Tibial nerve (tissue), 4 donors: ENCODE results near the gene RASL10A.

Experiments
- CTCF ChIP-seq, 5 experiments: fragments of 200-600 bp in 3 of 5; fragments of 450-650 bp in 2 of 5; sonication (generic) in 3 of 5; IDR thresholded peaks; one replicate each; pipeline ENCODE4 v1.5.1; 2016 to 2019; ENCODE audit warnings: antibody characterized with exemption in 5 of 5, mild to moderate bottlenecking in 3 of 5, moderate library complexity in 2 of 5
- EP300 ChIP-seq, 2 donors: sonication (generic); formaldehyde crosslinking; IDR thresholded peaks; one replicate each; pipeline ENCODE4 v1.6.1; 2017; ENCODE audit warnings: antibody characterized with exemption in 2 of 2, mild to moderate bottlenecking in 1 of 2
- POLR2A ChIP-seq, 2 donors: fragments of 450-650 bp; IDR thresholded peaks; one replicate each; pipeline ENCODE4 v1.6.1; 2017; ENCODE audit warnings: antibody characterized with exemption in 2 of 2, mild to moderate bottlenecking in 2 of 2, moderate library complexity in 2 of 2

- TF ChIP-seq CTCF (IDR thresholded peaks at IDR 0.05) = no peak
- TF ChIP-seq POLR2A (IDR thresholded peaks at IDR 0.05) = no peak
- no peak for TF ChIP-seq EP300 (IDR thresholded peaks at IDR 0.05)
These were observed 3.0 kb downstream of the RASL10A start for GRCh38 chr22:29312218-29313125.
